Peyer's patch (tissue), 4 donors: ENCODE measurements around the gene MAPK6. TPM values are rescaled to one million over a fixed set of nuclear protein-coding genes. Genes with fewer than 3 reads are reported as not detected.
"Not testable (repeated sequence)": the region's sequence is repeated elsewhere in the genome, so short reads cannot be mapped to it uniquely, and the experiment has no call there.

Experiments used
- DNase-seq, 3 donors: peaks; one replicate each; pipeline ENCODE4 v3.0.0-alpha.2; 2017 to 2019
- H3K27ac ChIP-seq, 4 donors: fragments of 200-600 bp; sonication (generic); one replicate each; pipeline ENCODE4 v1.5.1; 2016 to 2019
- H3K27me3 ChIP-seq, 2 donors: fragments of 200-600 bp; sonication (generic); one replicate each; pipeline ENCODE4 v1.5.1; 2019
- H3K36me3 ChIP-seq, 3 donors: fragments of 200-600 bp; sonication (generic); one replicate each; pipeline ENCODE4 v1.5.1; 2016 to 2019
- H3K4me1 ChIP-seq, 4 donors: fragments of 200-600 bp; sonication (generic); one replicate each; pipeline ENCODE4 v1.5.1; 2016 to 2019
- H3K4me3 ChIP-seq, 4 donors: fragments of 200-600 bp; sonication (generic); 1 replicate in 3 of 4; 2 replicates in 1 of 4; pipeline ENCODE4 v1.5.1; 2016 to 2019; ENCODE audit warnings: mild to moderate bottlenecking in 1 of 4
- H3K9me3 ChIP-seq, 4 donors: fragments of 200-600 bp; sonication (generic); one replicate each; pipeline ENCODE4 v1.5.1; 2016 to 2019; ENCODE audit warnings: mild to moderate bottlenecking in 1 of 4
- CTCF ChIP-seq, 6 experiments: fragments of 450-650 bp in 4 of 6; fragments of 200-600 bp in 2 of 6; sonication (generic) in 1 of 6; IDR thresholded peaks; one replicate each; pipeline ENCODE4 v1.5.1; 2017 to 2019; ENCODE audit warnings: antibody characterized with exemption in 6 of 6, mild to moderate bottlenecking in 3 of 6, moderate library complexity in 1 of 6
- POLR2A ChIP-seq, 2 donors: fragments of 450-650 bp; IDR thresholded peaks; one replicate each; pipeline ENCODE4 v1.5.1; 2017; ENCODE audit warnings: antibody characterized with exemption in 2 of 2, mild to moderate bottlenecking in 2 of 2, moderate library complexity in 2 of 2
- total RNA-seq, 4 donors: library from RNA; depleted of rRNA; stranded (reverse); fragments of >200 nt; gene quantifications; one replicate each; pipeline ENCODE4 v1.1.0, GENCODE V29; 2016

Gene MAPK6
- total RNA-seq, 4 donors from 2014 or later: 41.3 to 112 (median 72.3) TPM

- Histone ChIP-seq H3K27me3 (no peaks in the 10 kb centered on the region), H3K27ac (no peak overlapping the region), H3K36me3 (no peaks in the 10 kb centered on the region), H3K4me3 (no peak overlapping the region), H3K4me1 (peaks cover 0 to 12% (median 4%) of the 10 kb centered on the region in 4 donors), H3K9me3 (no peaks in the 10 kb centered on the region)
- no peak for DNase-seq
- TF ChIP-seq POLR2A (IDR thresholded peaks at IDR 0.05) (no peak), CTCF (IDR thresholded peaks at IDR 0.05) (no peak)
These were observed 61.8 kb downstream of the MAPK6 start for GRCh38 chr15:52080706-52081392.

GRCh38 chr15:52082197-52083036, 63.4 kb downstream of the MAPK6 start:
- H3K4me1 ChIP-seq: peaks cover 0 to 8% (median 4%) of the 10 kb centered on the region in 4 donors
- no peaks in the 10 kb centered on the region for H3K27me3 ChIP-seq
- TF ChIP-seq CTCF (IDR thresholded peaks at IDR 0.05): no peak
- no peak for TF ChIP-seq POLR2A (IDR thresholded peaks at IDR 0.05)
- no peak overlapping the region for H3K4me3 ChIP-seq
- no peak overlapping the region for H3K27ac ChIP-seq
- H3K9me3 ChIP-seq: peaks cover 0 to 10% (median 0%) of the 10 kb centered on the region in 4 donors
- H3K36me3 ChIP-seq: no peaks in the 10 kb centered on the region
- no peak for DNase-seq

- H3K27ac ChIP-seq, DNase-seq, H3K4me1 ChIP-seq, H3K4me3 ChIP-seq, H3K36me3 ChIP-seq, H3K27me3 ChIP-seq: not testable (repeated sequence)
- peaks cover 0 to 10% (median 0%) of the 10 kb centered on the region in 4 donors for H3K9me3 ChIP-seq
These were observed 64.0 kb downstream of the MAPK6 start for GRCh38 chr15:52083037-52083359.

GRCh38 chr15:52083603-52084002, 64.6 kb downstream of the MAPK6 start:
- no peak for DNase-seq
- Histone ChIP-seq H3K4me3 (no peak overlapping the region), H3K4me1 (peaks cover 0 to 5% (median 2%) of the 10 kb centered on the region in 4 donors), H3K9me3 (peaks cover 0 to 10% (median 0%) of the 10 kb centered on the region in 4 donors), H3K27ac (no peak overlapping the region), H3K27me3 (no peaks in the 10 kb centered on the region), H3K36me3 (no peaks in the 10 kb centered on the region)
- TF ChIP-seq POLR2A (IDR thresholded peaks at IDR 0.05): no peak
- no peak for TF ChIP-seq CTCF (IDR thresholded peaks at IDR 0.05)

- Histone ChIP-seq H3K4me1 (peaks cover 0 to 5% (median 2%) of the 10 kb centered on the region in 4 donors), H3K36me3 (no peaks in the 10 kb centered on the region), H3K9me3 (peaks cover 0 to 10% (median 0%) of the 10 kb centered on the region in 4 donors), H3K27ac (no peak overlapping the region), H3K4me3 (no peak overlapping the region), H3K27me3 (no peaks in the 10 kb centered on the region)
- DNase-seq: no peak
- TF ChIP-seq CTCF (IDR thresholded peaks at IDR 0.05) (no peak), POLR2A (IDR thresholded peaks at IDR 0.05) (no peak)
These were observed 66.3 kb downstream of the MAPK6 start for GRCh38 chr15:52085299-52085698.
